GM21515 (cell line): ENCODE results near the gene HYCC1.
"Not testable (repeated sequence)": the region's sequence is repeated elsewhere in the genome, so short reads cannot be mapped to it uniquely, and the experiment has no call there.

Experiments used
- ATAC-seq: cut with Tn5 transposase; IDR thresholded peaks from one replicate; pipeline ENCODE4 v1.9.1; 2021; ENCODE audit not compliant: unreplicated experiment

HYCC1 gene

GRCh38 chr7:22989643-22990587 lies 24.0 kb downstream of the HYCC1 start:
- ATAC-seq: no peak

- no peak for ATAC-seq
Measured at GRCh38 chr7:22985436-22985835, 28.5 kb downstream of the HYCC1 start.

- no peak for ATAC-seq
Measured at GRCh38 chr7:22983257-22983855, 30.6 kb downstream of the HYCC1 start.

- ATAC-seq: no peak
Measured at GRCh38 chr7:22980422-22980821, 33.5 kb downstream of the HYCC1 start.

- no peak for ATAC-seq
Measured at GRCh38 chr7:22979861-22980260, 34.1 kb downstream of the HYCC1 start.

GRCh38 chr7:22979251-22979650 lies 34.7 kb downstream of the HYCC1 start:
- ATAC-seq: no peak

GRCh38 chr7:22974636-22975035 lies 39.3 kb downstream of the HYCC1 start:
- ATAC-seq: not testable (repeated sequence)

GRCh38 chr7:22972207-22972606 lies 41.7 kb downstream of the HYCC1 start:
- no peak for ATAC-seq

- ATAC-seq: no peak
Measured at GRCh38 chr7:22969010-22969431, 44.9 kb downstream of the HYCC1 start.
